SU-DHL-6 (cell line): ENCODE data around the gene CMA1.

Source experiments
- H2AFZ ChIP-seq: fragments of 200-600 bp; sonication (generic); 2 replicates; pipeline ENCODE4 v1.6.1; 2014; ENCODE audit warnings: low read depth, mild to moderate bottlenecking, moderate library complexity, mixed read lengths, antibody characterized with exemption, low read length; ENCODE audit not compliant: severe bottlenecking
- H3F3A ChIP-seq: fragments of 200-600 bp; shearing (Covaris generic); 2 replicates; pipeline ENCODE4 v1.6.0; 2016; ENCODE audit warnings: antibody characterized with exemption, mild to moderate bottlenecking; ENCODE audit not compliant: insufficient read depth
- H3K27ac ChIP-seq: fragments of 200-600 bp; sonication (generic); 2 replicates; pipeline ENCODE4 v1.5.1; 2016; ENCODE audit warnings: low read depth, mild to moderate bottlenecking, low read length, moderate library complexity, mixed read lengths
- H3K27me3 ChIP-seq: fragments of 200-600 bp; sonication (generic), shearing (Covaris generic); 2 replicates; pipeline ENCODE4 v1.6.0; 2014; ENCODE audit warnings: mild to moderate bottlenecking, low read length
- H3K36me3 ChIP-seq: fragments of 200-600 bp; sonication (generic); 2 replicates; pipeline ENCODE4 v1.6.1; 2014; ENCODE audit warnings: mild to moderate bottlenecking, low read length, mixed read lengths
- H3K4me2 ChIP-seq: fragments of 300-600, 200-600 bp; shearing (Covaris generic), sonication (generic); 2 replicates; pipeline ENCODE4 v1.6.0; 2014; ENCODE audit warnings: low read length, low read depth, mild to moderate bottlenecking; ENCODE audit not compliant: poor library complexity, severe bottlenecking
- H3K4me3 ChIP-seq: fragments of 200-600 bp; sonication (generic); 2 replicates; pipeline ENCODE4 v1.5.1; 2014; ENCODE audit warnings: antibody characterized with exemption, low read length, mild to moderate bottlenecking, mixed read lengths; ENCODE audit not compliant: insufficient read depth, poor library complexity, severe bottlenecking
- H3K79me2 ChIP-seq: fragments of 200-600 bp; sonication (generic); 2 replicates; pipeline ENCODE4 v1.6.1; 2014; ENCODE audit warnings: mild to moderate bottlenecking, low read length, moderate library complexity; ENCODE audit not compliant: insufficient read depth
- H3K9ac ChIP-seq: fragments of 200-600 bp; sonication (generic); 2 replicates; pipeline ENCODE4 v1.7.0; 2014; ENCODE audit warnings: mild to moderate bottlenecking, low read length
- H3K9me2 ChIP-seq: fragments of 200-600 bp; sonication (generic); replicated peaks from 2 replicates; pipeline ENCODE4 v1.6.1; 2014; ENCODE audit warnings: low read length; ENCODE audit not compliant: insufficient read depth
- H3K9me3 ChIP-seq: fragments of 200-600 bp; sonication (generic); 2 replicates; pipeline ENCODE4 v1.6.1; 2014; ENCODE audit warnings: low read length, mixed read lengths; ENCODE audit not compliant: insufficient read depth
- H4K20me1 ChIP-seq: fragments of 200-600 bp; sonication (generic); 2 replicates; pipeline ENCODE4 v1.6.1; 2014; ENCODE audit warnings: low read depth, mild to moderate bottlenecking, antibody characterized with exemption, low read length, moderate library complexity, mixed read lengths
- EZH2phosphoT487 ChIP-seq: fragments of 200-600 bp; sonication (generic), shearing (Covaris generic); conservative IDR thresholded peaks from 2 replicates; pipeline ENCODE4 v1.6.1; 2018; ENCODE audit warnings: mild to moderate bottlenecking, antibody characterized with exemption, low read length, moderate library complexity, mixed read lengths
- TF ChIP-seq, protein P1 (sequence below): fragments of 200-600 bp; sonication (generic); IDR thresholded peaks from one replicate; pipeline ENCODE4 v1.5.1; 2017; ENCODE audit warnings: antibody characterized with exemption, mild to moderate bottlenecking, low read length, moderate library complexity; ENCODE audit not compliant: insufficient read depth, poor library complexity, severe bottlenecking

Gene CMA1

DNA sequence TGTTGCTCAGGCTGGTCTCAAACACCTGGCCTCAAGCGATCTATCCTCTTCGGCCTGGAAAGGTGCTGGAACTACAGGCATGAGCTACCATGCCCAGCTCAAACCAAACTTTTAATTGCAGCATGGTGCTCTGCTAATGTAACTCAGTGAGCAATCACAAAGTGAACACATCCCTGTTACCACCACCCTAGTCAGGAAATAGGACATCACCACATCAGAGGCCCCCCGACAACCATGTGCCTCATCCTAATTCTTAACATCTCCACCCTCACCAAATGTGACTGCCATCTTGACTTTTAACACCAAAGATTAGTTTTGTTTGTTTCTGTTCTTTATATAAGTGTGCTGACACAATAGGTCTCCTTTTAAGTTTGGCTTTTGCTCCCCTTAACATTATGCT lies 42.7 kb downstream of the CMA1 start:
- Histone ChIP-seq H3K9me3 (no peaks in the 10 kb centered on the region), H3F3A (no peaks in the 10 kb centered on the region), H3K9ac (no peak overlapping the region), H3K36me3 (no peaks in the 10 kb centered on the region), H3K4me2 (no peak overlapping the region), H3K9me2 (no peaks in the 10 kb centered on the region), H3K79me2 (no peaks in the 10 kb centered on the region), H2AFZ (no peak overlapping the region), H3K27me3 (no peaks in the 10 kb centered on the region), H3K4me3 (no peak overlapping the region), H4K20me1 (no peaks in the 10 kb centered on the region), H3K27ac (no peak overlapping the region)
- no peak for TF ChIP-seq EZH2phosphoT487
- TF ChIP-seq, protein P1, sequence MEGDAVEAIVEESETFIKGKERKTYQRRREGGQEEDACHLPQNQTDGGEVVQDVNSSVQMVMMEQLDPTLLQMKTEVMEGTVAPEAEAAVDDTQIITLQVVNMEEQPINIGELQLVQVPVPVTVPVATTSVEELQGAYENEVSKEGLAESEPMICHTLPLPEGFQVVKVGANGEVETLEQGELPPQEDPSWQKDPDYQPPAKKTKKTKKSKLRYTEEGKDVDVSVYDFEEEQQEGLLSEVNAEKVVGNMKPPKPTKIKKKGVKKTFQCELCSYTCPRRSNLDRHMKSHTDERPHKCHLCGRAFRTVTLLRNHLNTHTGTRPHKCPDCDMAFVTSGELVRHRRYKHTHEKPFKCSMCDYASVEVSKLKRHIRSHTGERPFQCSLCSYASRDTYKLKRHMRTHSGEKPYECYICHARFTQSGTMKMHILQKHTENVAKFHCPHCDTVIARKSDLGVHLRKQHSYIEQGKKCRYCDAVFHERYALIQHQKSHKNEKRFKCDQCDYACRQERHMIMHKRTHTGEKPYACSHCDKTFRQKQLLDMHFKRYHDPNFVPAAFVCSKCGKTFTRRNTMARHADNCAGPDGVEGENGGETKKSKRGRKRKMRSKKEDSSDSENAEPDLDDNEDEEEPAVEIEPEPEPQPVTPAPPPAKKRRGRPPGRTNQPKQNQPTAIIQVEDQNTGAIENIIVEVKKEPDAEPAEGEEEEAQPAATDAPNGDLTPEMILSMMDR, result no peak

DNA sequence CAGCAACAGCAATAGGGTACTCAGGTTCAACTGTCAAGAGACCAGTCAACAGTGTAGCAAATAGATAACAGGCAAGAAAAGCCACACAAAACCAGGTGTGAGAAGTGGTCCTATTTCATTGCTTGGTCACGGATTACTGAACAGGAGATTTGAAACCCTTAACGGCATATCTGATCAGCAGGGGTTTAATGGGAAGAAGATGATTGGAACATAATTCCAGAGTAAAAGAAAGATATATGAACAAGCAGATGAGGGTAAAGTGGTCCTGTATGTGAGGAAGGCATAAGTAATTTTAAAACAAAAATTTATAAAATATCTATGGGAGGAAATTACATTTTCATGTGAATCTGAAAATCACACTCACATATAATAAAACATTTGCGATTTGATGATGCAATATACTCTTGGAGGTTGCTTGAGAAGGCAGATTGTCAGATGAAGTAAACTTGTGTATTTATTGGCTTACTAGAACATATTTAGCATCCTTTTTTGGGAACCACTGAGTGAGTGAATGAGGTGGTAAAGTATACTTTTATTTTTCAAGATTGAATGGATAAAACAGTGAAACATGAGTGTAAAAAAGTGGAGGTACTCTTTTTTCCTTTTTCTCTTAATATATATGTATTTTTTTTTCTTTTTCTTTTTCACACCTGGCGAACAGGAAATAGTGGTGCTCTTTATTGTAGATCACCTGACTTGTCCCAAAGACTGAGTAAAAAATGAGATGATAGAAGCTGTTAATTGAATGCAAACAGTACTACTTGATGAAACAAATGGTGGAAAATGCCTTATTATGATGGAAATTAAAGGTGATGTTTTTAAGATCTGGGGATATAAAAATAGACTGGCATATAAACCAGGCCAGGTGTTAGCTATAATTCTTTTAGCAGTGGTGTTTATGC lies 43.9 kb downstream of the CMA1 start:
- no peaks in the 10 kb centered on the region for H4K20me1 ChIP-seq
- TF ChIP-seq EZH2phosphoT487, result no peak
- TF ChIP-seq, protein P1, result no peak
- H3K9me2 ChIP-seq, result no peaks in the 10 kb centered on the region
- no peaks in the 10 kb centered on the region for H3K27me3 ChIP-seq
- H3K4me2 ChIP-seq, result no peak overlapping the region
- no peaks in the 10 kb centered on the region for H3K9me3 ChIP-seq
- H3K27ac ChIP-seq, result no peak overlapping the region
- H3K4me3 ChIP-seq, result no peak overlapping the region
- no peaks in the 10 kb centered on the region for H3K79me2 ChIP-seq
- H2AFZ ChIP-seq, result no peak overlapping the region
- no peak overlapping the region for H3K9ac ChIP-seq
- no peaks in the 10 kb centered on the region for H3K36me3 ChIP-seq
- H3F3A ChIP-seq, result no peaks in the 10 kb centered on the region

DNA sequence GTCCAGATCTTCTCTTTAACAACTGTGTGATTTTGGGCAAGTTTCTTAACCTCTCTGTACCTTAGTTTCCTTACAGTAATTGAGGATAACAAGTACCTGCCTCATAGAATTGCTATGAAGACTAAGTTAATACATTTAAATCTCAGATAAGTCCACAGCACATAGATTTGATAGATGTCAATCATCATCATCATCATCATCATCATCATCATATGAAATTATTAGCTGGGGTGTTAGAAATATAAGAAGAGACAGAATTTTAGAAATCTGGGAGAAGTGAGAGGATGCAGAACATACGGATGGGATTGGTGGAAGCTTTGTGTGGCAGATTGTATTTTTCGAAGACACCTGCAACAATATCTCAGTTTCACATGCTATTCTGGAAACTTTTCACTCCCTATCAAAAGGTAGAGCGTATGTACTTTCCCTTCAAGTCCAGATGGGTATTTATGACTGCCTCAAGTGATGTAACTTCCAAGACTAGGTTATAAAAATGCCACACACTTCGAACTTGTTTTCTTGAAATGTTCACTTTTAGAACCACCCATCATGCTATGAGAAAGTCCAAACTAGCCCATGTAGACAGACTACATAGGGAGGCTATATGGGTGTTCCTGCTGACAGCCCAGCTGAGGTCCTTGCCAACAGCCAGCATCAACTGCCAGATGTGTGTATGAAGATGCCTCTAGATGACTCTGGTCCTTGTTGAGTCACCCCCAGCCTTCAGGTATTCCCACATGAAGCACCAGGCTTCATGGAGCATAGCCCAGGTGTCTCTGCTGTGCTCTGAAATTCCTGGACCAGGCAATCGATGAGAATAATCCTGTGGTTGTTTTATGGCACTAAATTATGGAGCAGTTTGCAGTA lies 44.8 kb downstream of the CMA1 start:
- Histone ChIP-seq H3K27ac (no peak overlapping the region), H3K4me3 (no peak overlapping the region), H3K79me2 (no peaks in the 10 kb centered on the region), H3K9ac (no peak overlapping the region), H3K9me3 (no peaks in the 10 kb centered on the region), H3F3A (no peaks in the 10 kb centered on the region), H3K27me3 (no peaks in the 10 kb centered on the region), H3K36me3 (no peaks in the 10 kb centered on the region), H3K4me2 (no peak overlapping the region), H4K20me1 (no peaks in the 10 kb centered on the region), H2AFZ (no peak overlapping the region), H3K9me2 (no peaks in the 10 kb centered on the region)
- TF ChIP-seq EZH2phosphoT487, result no peak
- TF ChIP-seq, protein P1, result no peak
